ENCODE results near the gene VAX1.

The VAX1 gene

GRCh38 chr10:117165538-117166417 lies 27.7 kb upstream of the VAX1 start:
- no peaks in the 10 kb centered on the region for H4K20me1 ChIP-seq (ENCODE audit: insufficient read depth, low read length)
- no peak overlapping the region for H3K9ac ChIP-seq (ENCODE audit: low read length)
- H3K79me2 ChIP-seq (ENCODE audit: low read length): no peaks in the 10 kb centered on the region
- no peak overlapping the region for H2AFZ ChIP-seq (ENCODE audit: low read depth, low read length)
- TF ChIP-seq EZH2phosphoT487 (IDR thresholded peaks at IDR 0.05; ENCODE audit: low read depth) (no peak), CTCF (IDR thresholded peaks at IDR 0.05; ENCODE audit: low read depth, low read length) (no peak)
- no peak overlapping the region for H3K4me2 ChIP-seq (ENCODE audit: low read length)
- no peaks in the 10 kb centered on the region for H3K4me1 ChIP-seq (ENCODE audit: low read length)
- no peak overlapping the region for H3K4me3 ChIP-seq (ENCODE audit: low read length)
- H3K36me3 ChIP-seq (replicated peaks; ENCODE audit: low read depth, low read length): no peaks in the 10 kb centered on the region
- no peaks in the 10 kb centered on the region for H3K9me3 ChIP-seq (ENCODE audit: insufficient read depth, low read length)
- no peak overlapping the region for H3K27ac ChIP-seq (ENCODE audit: low read length)
- no peaks in the 10 kb centered on the region for H3K27me3 ChIP-seq (ENCODE audit: low read depth, low read length)

- Histone ChIP-seq H3K27me3 (ENCODE audit: low read depth, low read length) (no peaks in the 10 kb centered on the region), H3K4me2 (ENCODE audit: low read length) (no peak overlapping the region)
These were observed 26.8 kb upstream of the VAX1 start for GRCh38 chr10:117164592-117165537.

GRCh38 chr10:117163954-117164548 lies 26.0 kb upstream of the VAX1 start:
- H3K27me3 ChIP-seq (ENCODE audit: low read depth, low read length): no peaks in the 10 kb centered on the region
- H3K4me3 ChIP-seq (ENCODE audit: low read length): no peak overlapping the region
- H4K20me1 ChIP-seq (ENCODE audit: insufficient read depth, low read length): no peaks in the 10 kb centered on the region

More at GRCh38 chr10:117164592-117165537, 26.8 kb upstream of the VAX1 start:
- Histone ChIP-seq H3K4me3 (ENCODE audit: low read length) (no peak overlapping the region), H3K27ac (ENCODE audit: low read length) (no peak overlapping the region), H3K36me3 (replicated peaks; ENCODE audit: low read depth, low read length) (no peaks in the 10 kb centered on the region), H3K9ac (ENCODE audit: low read length) (no peak overlapping the region), H3K79me2 (ENCODE audit: low read length) (no peaks in the 10 kb centered on the region), H2AFZ (ENCODE audit: low read depth, low read length) (no peak overlapping the region), H3K9me3 (ENCODE audit: insufficient read depth, low read length) (no peaks in the 10 kb centered on the region), H4K20me1 (ENCODE audit: insufficient read depth, low read length) (no peaks in the 10 kb centered on the region), H3K4me1 (ENCODE audit: low read length) (no peaks in the 10 kb centered on the region)
- TF ChIP-seq EZH2phosphoT487 (IDR thresholded peaks at IDR 0.05; ENCODE audit: low read depth): no peak
- TF ChIP-seq CTCF (IDR thresholded peaks at IDR 0.05; ENCODE audit: low read depth, low read length): no peak

More at GRCh38 chr10:117163954-117164548, 26.0 kb upstream of the VAX1 start:
- Histone ChIP-seq H3K79me2 (ENCODE audit: low read length) (no peaks in the 10 kb centered on the region), H3K9me3 (ENCODE audit: insufficient read depth, low read length) (no peaks in the 10 kb centered on the region), H3K27ac (ENCODE audit: low read length) (no peak overlapping the region), H3K4me1 (ENCODE audit: low read length) (no peaks in the 10 kb centered on the region), H2AFZ (ENCODE audit: low read depth, low read length) (no peak overlapping the region), H3K4me2 (ENCODE audit: low read length) (no peak overlapping the region), H3K9ac (ENCODE audit: low read length) (no peak overlapping the region), H3K36me3 (replicated peaks; ENCODE audit: low read depth, low read length) (no peaks in the 10 kb centered on the region)
- TF ChIP-seq CTCF (IDR thresholded peaks at IDR 0.05; ENCODE audit: low read depth, low read length) (no peak), EZH2phosphoT487 (IDR thresholded peaks at IDR 0.05; ENCODE audit: low read depth) (no peak)
